HEK293 (cell line): ENCODE measurements around the gene BIN1.

Experiments
- CTCF ChIP-seq: fragments of 450-650 bp; formaldehyde crosslinking; IDR thresholded peaks from 2 replicates; pipeline ENCODE4 v1.5.1; 2016; ENCODE audit warnings: missing biosample characterization, missing genetic modification characterization
- ZNF239 ChIP-seq: fragments of 450-650 bp; formaldehyde crosslinking; IDR thresholded peaks from 2 replicates; pipeline ENCODE4 v1.5.1; 2016; ENCODE audit warnings: missing biosample characterization, missing genetic modification characterization

GRCh38 chr2:127003070-127003800 is 103.7 kb downstream of the BIN1 start:
- TF ChIP-seq CTCF (tag by site-specific recombination) (no peak), ZNF239 (tag by site-specific recombination) (no peak)
